Aorta (tissue), 5 donors: Measurements from ENCODE around the gene ASB8. TPM values are rescaled to one million over a fixed set of nuclear protein-coding genes. Genes with fewer than 3 reads are reported as not detected.
"Not testable (repeated sequence)": the region's sequence is repeated elsewhere in the genome, so short reads cannot be mapped to it uniquely, and the experiment has no call there.

Source experiments
- ATAC-seq: fragments of 200-7000 bp; cut with Tn5 transposase; one replicate; pipeline ENCODE4 v1.9.1; 2022; ENCODE audit warnings: moderate library complexity; ENCODE audit not compliant: low FRiP score
- DNase-seq, 2 donors: peaks; one replicate each; pipeline ENCODE4 v3.0.0-alpha.2; 2020
- H3K27ac ChIP-seq, 2 donors: one replicate each; pipeline ENCODE4 v1.5.1; 2013; ENCODE audit warnings: low read length in 2 of 2, mild to moderate bottlenecking in 2 of 2, moderate library complexity in 2 of 2, control low read depth in 1 of 2, inconsistent platforms in 1 of 2, low read depth in 1 of 2
- H3K27me3 ChIP-seq, 2 donors: one replicate each; pipeline ENCODE4 v1.6.1; 2013; ENCODE audit warnings: control low read depth in 1 of 2, low read length in 1 of 2, mild to moderate bottlenecking in 1 of 2, moderate library complexity in 1 of 2; ENCODE audit not compliant: insufficient read depth in 2 of 2, control insufficient read depth in 1 of 2
- H3K36me3 ChIP-seq, 2 donors: one replicate each; pipeline ENCODE4 v1.6.1; 2013; ENCODE audit warnings: control low read depth in 1 of 2, low read length in 1 of 2, mild to moderate bottlenecking in 1 of 2; ENCODE audit not compliant: insufficient read depth in 2 of 2, control insufficient read depth in 1 of 2
- H3K4me1 ChIP-seq, 2 donors: one replicate each; pipeline ENCODE4 v1.6.1; 2013; ENCODE audit warnings: low read length in 2 of 2, control low read depth in 1 of 2, mild to moderate bottlenecking in 1 of 2, moderate library complexity in 1 of 2; ENCODE audit not compliant: insufficient read depth in 2 of 2, control insufficient read depth in 1 of 2
- H3K4me3 ChIP-seq, 2 donors: one replicate each; pipeline ENCODE4 v1.5.1; 2013; ENCODE audit warnings: low read length in 2 of 2, control low read depth in 1 of 2, mild to moderate bottlenecking in 1 of 2
- H3K9me3 ChIP-seq: one replicate; pipeline ENCODE4 v1.6.1; 2013; ENCODE audit warnings: mild to moderate bottlenecking, low read length; ENCODE audit not compliant: control insufficient read depth
- WGBS, 2 donors: extraction: QIAGEN DNeasy Blood & Tissue Kit; methylation state at CpG; one replicate each; pipeline ENCODE4 v1.1.7; 2013; 5-methylcytosine and 5-hydroxymethylcytosine counted together
- intact Hi-C, 2 donors: fragments of 100-400 bp; cut with DNase I; formaldehyde crosslinking; loops; one replicate each; pipeline versions ENCODE4 v1.14.2 to v1.15.0; 2022
- polyA plus RNA-seq, 2 donors: library from polyadenylated mRNA; stranded (reverse); fragments of 200-250 nt; gene quantifications; one replicate each; pipeline ENCODE4 v1.2.3, GENCODE V29; 2013
- total RNA-seq, 2 donors: library from RNA; stranded (reverse); fragmentation: NEBNext Ultra II Directional; extraction: Animal tissue kit (Norgen Biotek cat#: 25700); gene quantifications; one replicate each; pipeline ENCODE4 v1.2.1, GENCODE V29; 2021
- donor health status: healthy with polysubstance abuse.
- donor health status: Bipolar disorder and iron deficiency.
- donor health status: DM: no; HTN: no; CAD: no.
- donor health status: DM: no; HTN: no; CAD: no.
- donor health status: DM: yes; HTN: yes; CAD: no.

ASB8 gene
- total and polyA plus RNA-seq, 4 donors: 20.7 to 34.2 (median 29.2) TPM

- H3K4me3 ChIP-seq: no peak overlapping the region
- DNase-seq: no peak
- 91 to 92% methylated on average over 5 of the region's 5 CpGs for WGBS, 2 donors
- H3K36me3 ChIP-seq: peaks cover 0 to 15% of the 10 kb centered on the region in 2 donors
- no peak for ATAC-seq
- intact Hi-C loops: no loop called here
- H3K9me3 ChIP-seq: no peaks in the 10 kb centered on the region
- H3K27me3 ChIP-seq: no peaks in the 10 kb centered on the region
- no peaks in the 10 kb centered on the region for H3K4me1 ChIP-seq
- H3K27ac ChIP-seq: no peak overlapping the region
These were observed 22.3 kb downstream of the ASB8 start for GRCh38 chr12:48135027-48135426.

- intact Hi-C loops: no loop called here
- Histone ChIP-seq H3K9me3 (no peaks in the 10 kb centered on the region), H3K27ac (no peak overlapping the region), H3K27me3 (no peaks in the 10 kb centered on the region), H3K4me3 (no peak overlapping the region), H3K36me3 (peaks cover 0 to 18% of the 10 kb centered on the region in 2 donors), H3K4me1 (no peaks in the 10 kb centered on the region)
- ATAC-seq (no peak), DNase-seq (no peak)
- 91 to 95% methylated on average over 14 of the region's 14 CpGs for WGBS, 2 donors
These were observed 24.5 kb downstream of the ASB8 start for GRCh38 chr12:48132826-48133225.

- Histone ChIP-seq H3K4me1 (no peaks in the 10 kb centered on the region), H3K36me3 (peaks cover 4 to 18% of the 10 kb centered on the region in 2 donors), H3K27ac (no peak overlapping the region), H3K4me3 (no peak overlapping the region), H3K27me3 (no peaks in the 10 kb centered on the region), H3K9me3 (no peaks in the 10 kb centered on the region)
- no peak for ATAC-seq
- 91 to 94% methylated on average over 2 of the region's 2 CpGs for WGBS, 2 donors
- intact Hi-C loops: no loop called here
- DNase-seq: no peak
These were observed 25.8 kb downstream of the ASB8 start for GRCh38 chr12:48131517-48131916.

- H3K27ac ChIP-seq: no peak overlapping the region
- H3K36me3 ChIP-seq: peaks cover 4 to 13% of the 10 kb centered on the region in 2 donors
- intact Hi-C loops: no loop called here
- DNase-seq: no peak
- H3K27me3 ChIP-seq: no peaks in the 10 kb centered on the region
- H3K4me1 ChIP-seq: no peaks in the 10 kb centered on the region
- 87 to 88% methylated on average over 1 of the region's 1 CpG for WGBS, 2 donors
- no peaks in the 10 kb centered on the region for H3K9me3 ChIP-seq
- H3K4me3 ChIP-seq: no peak overlapping the region
- no peak for ATAC-seq
These were observed 27.9 kb downstream of the ASB8 start for GRCh38 chr12:48129376-48129775.

GRCh38 chr12:48128800-48129199 is 28.5 kb downstream of the ASB8 start:
- Histone ChIP-seq H3K27me3 (no peaks in the 10 kb centered on the region), H3K4me1 (no peaks in the 10 kb centered on the region), H3K4me3 (no peak overlapping the region), H3K9me3 (no peaks in the 10 kb centered on the region), H3K36me3 (peaks cover 4 to 13% of the 10 kb centered on the region in 2 donors), H3K27ac (no peak overlapping the region)
- ATAC-seq (no peak), DNase-seq (no peak)
- 97 to 98% methylated on average over 1 of the region's 1 CpG for WGBS, 2 donors
- intact Hi-C loops: no loop called here

- H3K36me3 ChIP-seq: peaks cover 4% of the 10 kb centered on the region in 2 donors
- H3K27me3 ChIP-seq: no peaks in the 10 kb centered on the region
- H3K27ac ChIP-seq: no peak overlapping the region
- no peaks in the 10 kb centered on the region for H3K4me1 ChIP-seq
- WGBS, 2 donors: 96 to 100% methylated on average over 2 of the region's 2 CpGs
- intact Hi-C loops: no loop called here
- DNase-seq (no peak), ATAC-seq (no peak)
- no peaks in the 10 kb centered on the region for H3K9me3 ChIP-seq
- no peak overlapping the region for H3K4me3 ChIP-seq
These were observed 30.2 kb downstream of the ASB8 start for GRCh38 chr12:48126953-48127630.

GRCh38 chr12:48125985-48126384 is 31.3 kb downstream of the ASB8 start:
- Histone ChIP-seq H3K27ac (no peak overlapping the region), H3K36me3 (peaks cover 2 to 4% of the 10 kb centered on the region in 2 donors), H3K27me3 (no peaks in the 10 kb centered on the region), H3K4me3 (no peak overlapping the region), H3K4me1 (no peaks in the 10 kb centered on the region), H3K9me3 (no peaks in the 10 kb centered on the region)
- DNase-seq (no peak), ATAC-seq (peak; percentile 43)
- WGBS, 2 donors: 17 to 19% methylated on average over 4 of the region's 4 CpGs
- intact Hi-C loops: no loop called here

- H3K4me3 ChIP-seq, H3K4me1 ChIP-seq, DNase-seq, H3K27ac ChIP-seq, intact Hi-C loops, H3K36me3 ChIP-seq, H3K9me3 ChIP-seq, ATAC-seq, H3K27me3 ChIP-seq: not testable (repeated sequence)
- 87 to 93% methylated on average over 5 of the region's 5 CpGs for WGBS, 2 donors
These were observed 31.8 kb downstream of the ASB8 start for GRCh38 chr12:48125542-48125941.

- no peak overlapping the region for H3K4me3 ChIP-seq
- DNase-seq: no peak
- intact Hi-C loops: loop anchor here in 1 of 2 donors (5.0 kb wide), 1 partner anchor 34 kb away; the partner anchor contains the start of gene ASB8
- H3K4me1 ChIP-seq: peaks cover 0 to 1% of the 10 kb centered on the region in 2 donors
- no peaks in the 10 kb centered on the region for H3K9me3 ChIP-seq
- H3K27ac ChIP-seq: no peak overlapping the region
- H3K27me3 ChIP-seq: no peaks in the 10 kb centered on the region
- peaks cover 0 to 4% of the 10 kb centered on the region in 2 donors for H3K36me3 ChIP-seq
- ATAC-seq: no peak
- WGBS, 2 donors: 74 to 75% methylated on average over 4 of the region's 4 CpGs
These were observed 34.1 kb downstream of the ASB8 start for GRCh38 chr12:48123169-48123568.
